Measurements from ENCODE around the gene ARF5. TPM values are rescaled to one million over a fixed set of nuclear protein-coding genes. Genes with fewer than 3 reads are reported as not detected.
"Not testable (repeated sequence)": the region's sequence is repeated elsewhere in the genome, so short reads cannot be mapped to it uniquely, and the experiment has no call there.

The ARF5 gene
- 100 to 1,000 TPM in 10 of 12 donors, 10 to 100 TPM in 2; 95.3 to 432 (median 114) TPM for polyA plus RNA-seq (ENCODE audit: insufficient read length in 12 of 12)
- long read RNA-seq, donor 1, transcript ARF5-201 (6 exons, 1,103 nt): major isoform, 120 of 307 reads
- long read RNA-seq, donor 1, partial matches to known transcripts: 184 of 307 reads
- long read RNA-seq, donor 1, other reads (novel, unspliced or antisense): 0 of 307 reads
- long read RNA-seq, donor 2, transcript ARF5-201 (6 exons, 1,103 nt): major isoform, 112 of 192 reads
- long read RNA-seq, donor 2, partial matches to known transcripts: 76 of 192 reads
- long read RNA-seq, donor 2, other reads (novel, unspliced or antisense): 0 of 192 reads
- long read RNA-seq, donor 3, transcript ARF5-201 (6 exons, 1,103 nt): major isoform, 38 of 45 reads
- long read RNA-seq, donor 3, partial matches to known transcripts: 7 of 45 reads
- long read RNA-seq, donor 3, other reads (novel, unspliced or antisense): 0 of 45 reads
- long read RNA-seq, donor 4, transcript ARF5-201 (6 exons, 1,103 nt): major isoform, 24 of 64 reads
- long read RNA-seq, donor 4, partial matches to known transcripts: 39 of 64 reads
- long read RNA-seq, donor 4, other reads (novel, unspliced or antisense): 0 of 64 reads
- long read RNA-seq, donor 5, transcript ARF5-201 (6 exons, 1,103 nt): major isoform, 113 of 139 reads
- long read RNA-seq, donor 5, partial matches to known transcripts: 25 of 139 reads
- long read RNA-seq, donor 5, other reads (novel, unspliced or antisense): 0 of 139 reads
- long read RNA-seq, donor 6, transcript ARF5-201 (6 exons, 1,103 nt): major isoform, 42 of 82 reads
- long read RNA-seq, donor 6, partial matches to known transcripts: 39 of 82 reads
- long read RNA-seq, donor 6, other reads (novel, unspliced or antisense): 0 of 82 reads
- long read RNA-seq, donor 7, transcript ARF5-201 (6 exons, 1,103 nt): major isoform, 37 of 45 reads
- long read RNA-seq, donor 7, partial matches to known transcripts: 6 of 45 reads
- long read RNA-seq, donor 7, other reads (novel, unspliced or antisense): 0 of 45 reads
- long read RNA-seq, donor 8, transcript ARF5-201 (6 exons, 1,103 nt): major isoform, 99 of 128 reads
- long read RNA-seq, donor 8, partial matches to known transcripts: 27 of 128 reads
- long read RNA-seq, donor 8, other reads (novel, unspliced or antisense): 0 of 128 reads
- long read RNA-seq, donor 9, transcript ARF5-201 (6 exons, 1,103 nt): major isoform, 75 of 156 reads
- long read RNA-seq, donor 9, partial matches to known transcripts: 80 of 156 reads
- long read RNA-seq, donor 9, other reads (novel, unspliced or antisense): 0 of 156 reads
- long read RNA-seq, donor 10, transcript ARF5-201 (6 exons, 1,103 nt): major isoform, 87 of 167 reads
- long read RNA-seq, donor 10, partial matches to known transcripts: 80 of 167 reads
- long read RNA-seq, donor 10, other reads (novel, unspliced or antisense): 0 of 167 reads
- long read RNA-seq, donor 11, transcript ARF5-201 (6 exons, 1,103 nt): major isoform, 84 of 184 reads
- long read RNA-seq, donor 11, partial matches to known transcripts: 98 of 184 reads
- long read RNA-seq, donor 11, other reads (novel, unspliced or antisense): 0 of 184 reads

- DNase-seq: peak; percentile 83
Measured at GRCh38 chr7:127588019-127588696, at the start of gene ARF5. Gene ARF5, plus strand, starts transcription at chr7:127588411. Its CDS starts 88 bp downstream, at chr7:127588499.

DNA sequence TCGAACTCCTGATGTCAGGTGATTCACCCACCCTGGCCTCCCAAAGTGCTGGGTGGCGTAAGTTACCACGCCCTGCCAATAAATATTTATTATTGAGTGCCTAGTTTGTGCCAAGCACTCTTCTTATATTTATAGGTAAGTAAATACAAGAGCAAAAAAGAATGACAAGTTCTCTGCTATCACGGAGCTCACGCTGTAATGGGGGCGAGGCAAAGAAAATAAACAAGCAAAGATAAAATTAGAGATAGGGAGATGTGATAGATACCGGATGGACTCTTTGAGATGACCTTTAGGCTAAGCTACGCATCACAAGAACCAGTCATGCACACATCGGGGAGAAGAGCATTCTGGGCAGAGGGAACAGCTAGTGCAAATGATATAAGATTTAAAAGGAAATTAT is 49.1 kb upstream of the ARF5 start:
- no peak for DNase-seq

DNA sequence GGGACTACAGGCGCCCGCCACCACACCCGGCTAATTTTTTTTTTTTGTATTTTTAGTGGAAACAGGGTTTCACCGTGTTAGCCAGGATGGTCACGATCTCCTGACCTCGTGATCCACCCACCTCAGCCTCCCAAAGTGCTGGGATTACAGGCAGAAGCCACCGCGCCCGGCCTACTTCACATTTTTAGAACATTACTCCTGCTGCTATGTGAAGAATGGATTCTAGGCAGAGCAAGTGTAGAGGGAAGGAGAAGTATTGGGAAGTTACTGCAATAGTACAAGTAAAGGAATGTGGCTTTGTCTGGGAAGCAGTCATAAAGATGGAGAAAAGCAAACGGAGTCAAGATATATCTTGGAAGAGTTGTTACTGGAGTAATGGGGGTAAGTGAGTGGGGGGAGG is 47.8 kb upstream of the ARF5 start:
- not testable (repeated sequence) for DNase-seq

GRCh38 chr7:127541548-127541947 is 46.7 kb upstream of the ARF5 start:
- no peak for DNase-seq

DNA sequence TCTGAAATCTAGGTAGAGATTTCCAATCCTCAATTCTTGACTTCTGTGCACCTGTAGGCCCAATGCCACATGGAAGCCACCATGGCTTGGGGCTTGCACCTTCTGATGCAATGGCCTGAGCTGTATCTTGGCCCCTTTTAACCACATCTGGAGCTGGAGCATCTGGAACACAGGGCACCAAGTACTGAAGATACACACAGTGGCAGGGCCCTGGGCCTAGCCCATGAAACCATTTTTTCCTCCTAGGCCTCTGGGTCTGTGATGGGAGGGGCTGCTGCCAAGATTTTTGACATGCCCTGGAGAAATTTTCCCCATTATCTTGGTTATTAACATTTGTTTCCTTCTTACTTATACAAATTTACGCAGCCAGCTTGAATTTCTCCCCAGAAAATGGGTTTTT is 41.9 kb upstream of the ARF5 start:
- DNase-seq: no peak

DNA sequence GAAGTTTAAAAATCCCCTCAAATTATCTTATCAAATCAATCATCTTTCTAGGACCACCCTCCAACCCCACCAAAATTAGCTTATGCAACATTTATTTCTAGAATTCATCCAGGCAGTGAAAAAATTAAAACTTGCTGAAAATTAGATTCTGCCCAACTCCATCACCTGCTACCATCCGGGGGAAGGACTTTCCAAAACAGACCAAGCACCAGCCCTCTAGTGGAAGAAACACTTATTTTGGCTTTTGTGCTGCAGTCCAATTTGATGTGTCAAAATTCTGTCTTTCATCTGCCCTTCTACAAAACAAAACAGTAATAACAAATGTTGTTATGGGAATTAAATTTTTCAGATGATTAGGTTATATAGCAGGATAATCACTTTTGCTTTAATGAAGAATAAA is 38.0 kb upstream of the ARF5 start:
- no peak for DNase-seq

- DNase-seq: no peak
Measured at GRCh38 chr7:127551941-127552340, 36.3 kb upstream of the ARF5 start.

GRCh38 chr7:127556404-127556803 is 31.8 kb upstream of the ARF5 start:
- DNase-seq: no peak

DNA sequence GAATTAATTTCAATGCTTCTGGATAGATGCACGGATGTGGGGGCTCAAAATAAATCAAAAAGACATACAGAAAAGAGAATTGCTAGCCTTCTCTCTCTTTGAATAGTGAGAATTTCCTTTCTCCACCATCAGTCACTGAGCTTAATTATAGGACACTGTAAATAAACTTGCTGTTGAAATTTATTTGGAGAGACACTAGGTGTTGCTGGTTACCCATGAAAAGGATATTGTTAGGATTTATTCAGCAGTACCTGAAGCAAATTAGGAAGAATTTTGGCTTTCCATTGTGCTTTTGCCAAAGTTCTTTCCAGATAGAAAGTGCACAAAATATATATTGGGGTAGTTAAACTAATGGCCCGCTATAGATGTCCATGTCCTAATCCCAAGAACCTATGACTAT is 30.4 kb upstream of the ARF5 start:
- no peak for DNase-seq

DNA sequence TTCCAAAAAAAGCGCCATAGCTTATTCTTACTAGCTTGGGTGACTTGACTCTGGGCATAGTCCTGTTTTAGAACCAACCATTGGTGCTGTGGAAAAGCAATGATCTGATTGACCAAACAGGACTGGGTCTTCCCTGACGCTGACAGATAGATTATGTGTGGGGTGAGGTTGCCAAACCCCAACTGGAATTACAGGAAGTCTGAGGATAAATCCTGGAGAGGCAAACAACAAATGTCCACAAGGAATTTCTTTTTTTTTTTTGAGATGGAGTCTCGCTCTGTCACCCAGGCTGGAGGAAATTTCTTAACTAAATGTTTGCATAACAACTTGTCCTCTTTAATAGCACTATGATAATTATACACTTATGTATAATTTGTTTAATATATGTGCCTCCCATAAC is 22.0 kb upstream of the ARF5 start:
- no peak for DNase-seq

- DNase-seq: not testable (repeated sequence)
Measured at GRCh38 chr7:127568034-127568433, 20.2 kb upstream of the ARF5 start.

GRCh38 chr7:127571741-127572505 is 16.3 kb upstream of the ARF5 start:
- no peak for DNase-seq

DNA sequence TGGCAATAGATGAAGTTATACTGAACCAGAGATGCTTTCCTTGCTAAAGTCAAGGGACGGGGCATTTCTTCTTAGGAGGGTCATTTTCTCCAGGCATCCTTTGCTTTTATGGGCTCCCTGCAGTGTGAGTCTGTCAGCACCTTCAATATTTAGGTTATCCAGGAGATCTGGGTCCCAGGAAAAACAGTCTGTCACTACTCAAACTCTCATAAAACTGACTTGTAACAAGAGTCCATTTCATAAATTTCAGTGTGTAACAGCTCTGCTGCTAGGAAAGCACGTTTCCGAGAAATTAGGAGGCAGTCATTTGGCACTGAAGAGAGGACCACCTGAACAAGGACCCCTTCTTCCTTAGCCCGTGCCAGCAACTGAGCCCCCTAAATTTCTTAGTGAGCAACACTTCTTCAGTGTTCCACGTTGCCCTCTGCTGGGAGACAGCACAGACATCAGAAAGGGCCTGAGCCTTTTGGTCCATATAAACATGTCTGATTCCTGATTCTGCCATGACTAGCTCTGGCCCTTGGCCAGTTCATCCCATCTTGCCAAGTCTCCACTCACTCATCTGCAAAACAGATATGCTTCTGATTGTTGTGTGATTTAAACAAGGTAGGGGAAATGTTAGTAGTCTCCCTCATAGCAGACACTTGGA is 10.1 kb upstream of the ARF5 start:
- no peak for DNase-seq

DNA sequence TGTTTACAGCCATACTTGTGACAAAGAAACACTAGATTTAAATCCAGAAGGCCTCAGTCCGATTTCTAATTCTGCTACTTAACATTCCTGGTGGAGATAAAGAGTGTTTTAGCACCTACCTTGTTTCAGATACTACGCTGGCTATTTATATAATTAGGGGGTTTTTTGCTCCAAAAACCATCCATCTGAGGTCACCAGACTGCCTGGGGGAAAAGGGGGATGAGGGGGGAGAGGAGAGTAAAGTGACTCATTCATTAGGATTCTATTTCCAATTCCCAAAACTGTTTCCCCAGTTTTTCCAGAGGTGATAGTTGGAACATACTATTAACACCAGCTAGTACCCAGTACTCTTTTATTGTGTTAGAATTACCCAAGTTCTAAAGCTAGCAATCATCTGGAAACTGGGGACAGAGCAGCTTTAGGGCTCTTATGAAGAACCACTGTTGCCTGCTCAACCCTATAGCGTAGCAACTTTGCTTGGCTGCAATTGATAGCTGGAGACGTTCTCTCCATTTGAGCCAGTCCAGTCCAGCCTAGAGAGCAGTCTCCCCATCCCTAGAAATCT is 9.4 kb upstream of the ARF5 start:
- no peak for DNase-seq

DNA sequence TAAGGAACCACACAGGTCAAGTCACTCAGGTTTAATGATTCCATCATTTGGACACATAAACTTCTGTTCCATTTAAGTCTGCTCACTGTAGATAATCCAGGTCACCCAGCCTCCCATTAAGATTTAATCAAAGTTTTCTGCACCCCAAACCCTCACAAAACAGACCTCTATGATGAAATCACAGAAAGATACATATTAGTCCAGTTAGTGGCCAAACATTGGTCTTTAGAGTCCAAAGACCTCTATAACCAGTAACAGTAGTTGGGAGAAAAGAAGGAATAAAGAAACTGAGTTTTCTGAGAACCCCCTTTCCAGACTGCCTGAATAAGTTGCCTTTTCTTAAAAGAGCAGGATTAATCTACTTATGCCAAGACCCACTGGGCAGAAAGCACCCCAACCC is 7.6 kb upstream of the ARF5 start:
- DNase-seq: no peak

- no peak for DNase-seq
Measured at GRCh38 chr7:127581716-127582115, 6.5 kb upstream of the ARF5 start.

DNA sequence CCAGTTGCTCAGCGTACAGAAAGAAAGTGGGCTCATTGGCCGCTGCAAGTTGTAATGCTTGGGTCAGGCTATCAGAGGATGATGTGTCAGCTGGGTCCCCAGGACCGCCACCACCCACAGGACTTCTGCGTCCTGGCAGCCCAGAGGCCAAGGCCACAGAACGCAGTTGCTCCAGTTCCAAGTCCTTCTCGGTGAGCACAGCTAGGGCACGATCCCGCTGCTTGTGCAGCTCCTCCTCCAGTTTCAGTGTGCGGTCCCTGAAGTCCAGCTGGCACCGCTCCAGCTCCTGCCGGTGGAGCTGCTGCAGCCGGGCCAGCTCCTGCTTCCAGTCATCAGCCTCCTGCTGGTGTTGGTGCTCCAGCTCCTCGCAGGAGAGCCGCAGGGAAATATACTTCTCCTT is 5.8 kb upstream of the ARF5 start:
- DNase-seq: no peak

GRCh38 chr7:127584648-127585043 is 3.6 kb upstream of the ARF5 start:
- DNase-seq: no peak

Measured in muscle of arm (tissue), 14 donors.